Esophagus squamous epithelium (tissue), 5 donors: ENCODE measurements around the gene TBL1X. TPM values are rescaled to one million over a fixed set of nuclear protein-coding genes. Genes with fewer than 3 reads are reported as not detected.

Experiments
- DNase-seq: peaks from one replicate; lab custom pipeline; 2025; lab: John Stamatoyannopoulos, UW
- H3K27ac ChIP-seq, 4 donors: fragments of 200-600 bp; sonication (generic); one replicate each; pipeline ENCODE4 v1.5.1; 2016 to 2019; ENCODE audit warnings: mild to moderate bottlenecking in 1 of 4
- H3K27me3 ChIP-seq, 4 donors: fragments of 200-600 bp; sonication (generic); 1 replicate in 3 of 4; 2 replicates in 1 of 4; pipeline versions ENCODE4 v1.5.1 to v1.6.0; 2017 to 2021; ENCODE audit warnings: antibody characterized with exemption in 1 of 4
- H3K36me3 ChIP-seq, 3 donors: fragments of 200-600 bp; sonication (generic); one replicate each; pipeline ENCODE4 v1.5.1; 2016 to 2019
- H3K4me1 ChIP-seq, 3 donors: fragments of 200-600 bp; sonication (generic); one replicate each; pipeline ENCODE4 v1.5.1; 2017 to 2019
- H3K4me3 ChIP-seq, 4 donors: fragments of 200-600 bp; sonication (generic); 1 replicate in 3 of 4; 2 replicates in 1 of 4; pipeline ENCODE4 v1.5.1; 2016 to 2019; ENCODE audit warnings: mild to moderate bottlenecking in 2 of 4, moderate library complexity in 1 of 4
- H3K9me3 ChIP-seq, 3 donors: fragments of 200-600 bp; sonication (generic); one replicate each; pipeline ENCODE4 v1.5.1; 2016 to 2019
- CTCF ChIP-seq, 6 experiments: fragments of 450-650 bp in 4 of 6; fragments of 200-600 bp in 2 of 6; sonication (generic) in 2 of 6; IDR thresholded peaks; one replicate each; pipeline ENCODE4 v1.5.1; 2016 to 2019; ENCODE audit warnings: antibody characterized with exemption in 6 of 6, mild to moderate bottlenecking in 4 of 6, moderate library complexity in 4 of 6
- POLR2A ChIP-seq, 4 donors: fragments of 450-650 bp; IDR thresholded peaks; one replicate each; pipeline ENCODE4 v1.6.1; 2017; ENCODE audit warnings: antibody characterized with exemption in 4 of 4, mild to moderate bottlenecking in 4 of 4, moderate library complexity in 3 of 4
- WGBS, 2 donors: methylation state at CpG; one replicate each; pipeline ENCODE4 v1.1.5; 2018; 5-methylcytosine and 5-hydroxymethylcytosine counted together
- intact Hi-C: fragments of 100-400 bp; cut with DNase I; formaldehyde crosslinking; loops from one replicate; pipeline ENCODE4 v1.15.0; 2022
- total RNA-seq, 4 donors: library from RNA; depleted of rRNA; stranded (reverse); fragments of >200 nt; gene quantifications; one replicate each; pipeline ENCODE4 v1.1.0, GENCODE V29; 2016
- donor health status: DM: yes; HTN: yes; CAD: no.

TBL1X gene
- total RNA-seq, 4 donors from 2014 or later = 17.5 to 24.2 (median 21.8) TPM

- intact Hi-C loops = no loop called here
- Histone ChIP-seq H3K27me3 (no peaks in the 10 kb centered on the region), H3K36me3 (no peaks in the 10 kb centered on the region), H3K4me3 (no peak overlapping the region), H3K4me1 (no peaks in the 10 kb centered on the region), H3K9me3 (no peaks in the 10 kb centered on the region), H3K27ac (no peak overlapping the region)
- TF ChIP-seq POLR2A (IDR thresholded peaks at IDR 0.05) (no peak), CTCF (IDR thresholded peaks at IDR 0.05) (no peak)
- no peak for DNase-seq
- WGBS, 2 donors = 85 to 92% methylated on average over 5 of the region's 5 CpGs
Measured at GRCh38 chrX:9557521-9557920, 92.7 kb downstream of the TBL1X start.

- 46 to 72% methylated on average over 4 of the region's 4 CpGs for WGBS, 2 donors
- Histone ChIP-seq H3K4me1 (no peaks in the 10 kb centered on the region), H3K4me3 (no peak overlapping the region), H3K27me3 (no peaks in the 10 kb centered on the region), H3K36me3 (no peaks in the 10 kb centered on the region), H3K9me3 (no peaks in the 10 kb centered on the region), H3K27ac (no peak overlapping the region)
- DNase-seq = no peak
- intact Hi-C loops = no loop called here
- no peak for TF ChIP-seq POLR2A (IDR thresholded peaks at IDR 0.05)
- no peak for TF ChIP-seq CTCF (IDR thresholded peaks at IDR 0.05)
Measured at GRCh38 chrX:9558615-9559014, 93.8 kb downstream of the TBL1X start.

GRCh38 chrX:9560219-9560618 lies 95.4 kb downstream of the TBL1X start:
- intact Hi-C loops = no loop called here
- DNase-seq = no peak
- WGBS, 2 donors = 77 to 100% methylated on average over 1 to 6 of the region's 9 CpGs

GRCh38 chrX:9561199-9561598 lies 96.3 kb downstream of the TBL1X start:
- no peak overlapping the region for H3K27ac ChIP-seq
- peaks cover 0 to 6% (median 0%) of the 10 kb centered on the region in 3 donors for H3K4me1 ChIP-seq
- 80 to 87% methylated on average over 5 of the region's 5 CpGs for WGBS, 2 donors
- H3K36me3 ChIP-seq = no peaks in the 10 kb centered on the region
- H3K4me3 ChIP-seq = no peak overlapping the region
- intact Hi-C loops = no loop called here
- TF ChIP-seq CTCF (IDR thresholded peaks at IDR 0.05) (no peak), POLR2A (IDR thresholded peaks at IDR 0.05) (no peak)
- no peaks in the 10 kb centered on the region for H3K27me3 ChIP-seq
- DNase-seq = no peak
- H3K9me3 ChIP-seq = no peaks in the 10 kb centered on the region

More at GRCh38 chrX:9560219-9560618, 95.4 kb downstream of the TBL1X start:
- Histone ChIP-seq H3K4me3 (no peak overlapping the region), H3K9me3 (no peaks in the 10 kb centered on the region), H3K36me3 (no peaks in the 10 kb centered on the region), H3K27me3 (no peaks in the 10 kb centered on the region), H3K27ac (no peak overlapping the region), H3K4me1 (no peaks in the 10 kb centered on the region)
- TF ChIP-seq CTCF (IDR thresholded peaks at IDR 0.05) = no peak

GRCh38 chrX:9562851-9563250 lies 98.0 kb downstream of the TBL1X start:
- 35 to 62% methylated on average over 8 of the region's 8 CpGs for WGBS, 2 donors
- intact Hi-C loops = no loop called here
- no peak for DNase-seq
- H3K27me3 ChIP-seq = no peaks in the 10 kb centered on the region
- peaks cover 0 to 19% (median 8%) of the 10 kb centered on the region in 3 donors for H3K4me1 ChIP-seq
- no peak overlapping the region for H3K4me3 ChIP-seq
- no peaks in the 10 kb centered on the region for H3K9me3 ChIP-seq
- no peak for TF ChIP-seq POLR2A (IDR thresholded peaks at IDR 0.05)
- no peak for TF ChIP-seq CTCF (IDR thresholded peaks at IDR 0.05)
- no peak overlapping the region for H3K27ac ChIP-seq
- H3K36me3 ChIP-seq = no peaks in the 10 kb centered on the region
